ENCODE results near the gene TUNAR. TPM values are rescaled to one million over a fixed set of nuclear protein-coding genes. Genes with fewer than 3 reads are reported as not detected.

TUNAR gene
- total RNA-seq, 1 experiment from 2014 or later, result not detected

GRCh38 chr14:95918466-95918865, 41.8 kb downstream of the TUNAR start:
- Histone ChIP-seq H3K4me3 (no peak overlapping the region), H3K4me1 (no peaks in the 10 kb centered on the region), H3K36me3 (no peaks in the 10 kb centered on the region), H3K27ac (no peak overlapping the region), H3K27me3 (0 out of 2 replicates have a peak, but pooled peaks cover 2% of the 10 kb centered on the region), H3K9me3 (replicated peaks) (no peaks in the 10 kb centered on the region)
- DNase-seq, result no peak

DNA sequence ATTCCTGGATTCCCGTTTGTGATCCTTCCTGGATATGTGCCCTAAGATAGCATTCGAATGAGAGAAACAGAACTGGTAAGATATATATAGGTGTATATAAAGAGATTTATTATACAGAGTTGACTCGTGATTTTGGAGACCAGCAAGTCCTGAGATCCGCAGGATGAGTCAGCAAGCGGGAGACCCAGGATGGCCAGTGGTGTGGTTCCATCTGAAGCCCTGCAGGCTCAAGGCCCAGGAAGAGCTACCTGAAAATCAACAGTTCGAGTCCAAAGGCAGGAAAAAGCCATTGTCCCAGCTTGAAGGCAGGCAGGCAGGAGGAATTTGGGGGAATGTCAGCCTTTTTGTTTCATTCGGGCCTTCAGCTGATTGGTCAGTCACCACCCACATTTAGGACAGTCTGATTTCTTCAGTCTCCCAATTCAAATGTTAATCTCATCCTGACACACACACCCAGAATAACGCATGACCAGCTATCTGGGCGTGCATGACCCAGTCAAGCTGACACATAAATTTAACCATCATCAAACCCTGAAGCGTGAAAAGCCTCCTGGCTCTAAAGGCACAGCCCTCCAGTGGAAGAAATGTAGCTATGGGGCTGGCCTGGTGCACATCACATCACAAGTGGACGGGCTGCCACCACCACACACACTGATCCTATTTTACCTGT, 44.3 kb downstream of the TUNAR start:
- Histone ChIP-seq H3K27me3 (no peaks in the 10 kb centered on the region), H3K36me3 (no peaks in the 10 kb centered on the region), H3K9me3 (replicated peaks) (no peaks in the 10 kb centered on the region)

GRCh38 chr14:95922080-95922479, 45.4 kb downstream of the TUNAR start:
- DNase-seq, result no peak
- no peaks in the 10 kb centered on the region for H3K27me3 ChIP-seq
- H3K27ac ChIP-seq, result no peak overlapping the region
- no peak overlapping the region for H3K4me3 ChIP-seq
- no peaks in the 10 kb centered on the region for H3K36me3 ChIP-seq
- no peaks in the 10 kb centered on the region for H3K4me1 ChIP-seq
- no peaks in the 10 kb centered on the region for H3K9me3 ChIP-seq (replicated peaks)

More for the DNA sequence above, 44.3 kb downstream of the TUNAR start:
- Histone ChIP-seq H3K4me3 (no peak overlapping the region), H3K4me1 (no peaks in the 10 kb centered on the region), H3K27ac (no peak overlapping the region)
- DNase-seq, result no peak

- H3K27ac ChIP-seq, result no peak overlapping the region
- H3K27me3 ChIP-seq, result no peaks in the 10 kb centered on the region
- H3K36me3 ChIP-seq, result no peaks in the 10 kb centered on the region
- H3K4me1 ChIP-seq, result no peaks in the 10 kb centered on the region
- H3K9me3 ChIP-seq (replicated peaks), result no peaks in the 10 kb centered on the region
- no peak overlapping the region for H3K4me3 ChIP-seq
- DNase-seq, result no peak
These were observed 52.1 kb downstream of the TUNAR start for GRCh38 chr14:95928751-95929150.

DNA sequence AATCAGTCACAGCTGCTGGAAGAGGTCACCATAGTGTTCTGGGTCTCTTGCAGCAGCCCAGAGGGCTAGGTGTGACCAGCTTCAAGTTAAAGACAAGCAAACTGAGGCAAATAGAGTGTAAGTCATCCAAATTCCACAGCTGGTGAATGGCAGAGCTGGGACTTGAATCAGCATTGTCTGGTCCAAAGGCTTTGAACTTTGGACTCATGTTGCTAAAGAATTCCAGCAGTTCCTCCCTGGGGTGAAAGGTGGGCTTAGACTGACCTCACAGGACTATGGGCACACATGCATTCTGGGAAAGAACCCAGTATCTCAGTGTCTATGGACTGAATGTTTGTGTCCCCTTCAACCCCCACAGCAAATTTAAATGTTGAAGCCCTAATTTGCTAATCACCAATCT, 54.8 kb downstream of the TUNAR start:
- no peak overlapping the region for H3K27ac ChIP-seq
- H3K27me3 ChIP-seq, result no peaks in the 10 kb centered on the region
- no peak overlapping the region for H3K4me3 ChIP-seq
- no peak for DNase-seq
- H3K4me1 ChIP-seq, result no peaks in the 10 kb centered on the region
- no peaks in the 10 kb centered on the region for H3K36me3 ChIP-seq
- no peaks in the 10 kb centered on the region for H3K9me3 ChIP-seq (replicated peaks)

GRCh38 chr14:95935228-95935822, 58.7 kb downstream of the TUNAR start:
- Histone ChIP-seq H3K27me3 (no peaks in the 10 kb centered on the region), H3K4me3 (no peak overlapping the region), H3K4me1 (no peaks in the 10 kb centered on the region), H3K27ac (no peak overlapping the region), H3K36me3 (no peaks in the 10 kb centered on the region), H3K9me3 (replicated peaks) (no peaks in the 10 kb centered on the region)
- peak; percentile 17 to 54 for DNase-seq

DNA sequence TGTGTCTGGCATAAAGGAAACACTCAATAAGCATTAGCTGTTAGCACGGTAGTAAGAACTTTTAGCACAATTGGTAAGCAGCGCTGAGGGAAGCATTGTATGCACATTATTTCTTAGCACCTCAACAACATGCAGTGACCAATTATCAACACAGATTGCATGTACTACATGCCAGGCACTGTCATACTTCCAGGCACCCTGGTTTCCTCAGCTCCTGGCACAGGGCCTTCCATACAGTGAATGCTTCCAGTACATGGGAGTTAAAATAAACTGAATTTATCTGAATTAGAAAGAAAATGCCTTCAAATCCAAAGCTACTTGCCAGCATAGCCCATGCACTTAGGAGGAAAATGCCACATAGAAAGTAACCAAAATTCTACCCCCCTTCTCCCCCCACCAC, 59.4 kb downstream of the TUNAR start:
- H3K36me3 ChIP-seq, result no peaks in the 10 kb centered on the region

GRCh38 chr14:95939335-95939734, 62.7 kb downstream of the TUNAR start:
- Histone ChIP-seq H3K4me3 (no peak overlapping the region), H3K27ac (no peak overlapping the region), H3K27me3 (no peaks in the 10 kb centered on the region), H3K4me1 (no peaks in the 10 kb centered on the region), H3K36me3 (no peaks in the 10 kb centered on the region), H3K9me3 (replicated peaks) (no peaks in the 10 kb centered on the region)
- DNase-seq, result no peak

More for the DNA sequence above, 59.4 kb downstream of the TUNAR start:
- no peak for DNase-seq
- Histone ChIP-seq H3K27ac (no peak overlapping the region), H3K4me3 (no peak overlapping the region), H3K9me3 (replicated peaks) (no peaks in the 10 kb centered on the region), H3K4me1 (no peaks in the 10 kb centered on the region), H3K27me3 (no peaks in the 10 kb centered on the region)

DNA sequence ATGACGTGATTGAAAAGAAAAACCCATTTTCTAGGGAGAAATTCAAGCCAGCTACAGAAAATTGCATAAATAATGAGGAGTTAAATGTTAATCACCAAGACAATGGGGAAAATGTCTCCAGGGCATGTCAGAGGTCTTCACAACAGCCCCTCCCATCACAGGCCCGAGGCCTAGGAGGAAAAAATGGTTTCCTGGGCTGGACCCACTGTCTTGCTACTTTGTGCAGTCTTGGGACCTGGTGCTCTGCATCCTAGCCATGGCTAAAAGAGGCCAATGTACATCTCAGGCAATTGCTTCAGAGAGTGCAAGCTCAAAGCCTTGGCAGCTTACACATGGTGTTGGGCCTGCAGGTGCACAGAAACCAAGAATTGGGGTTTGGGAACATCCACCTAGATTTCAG, 65.3 kb downstream of the TUNAR start:
- Histone ChIP-seq H3K36me3 (no peaks in the 10 kb centered on the region), H3K27ac (no peak overlapping the region), H3K9me3 (replicated peaks) (no peaks in the 10 kb centered on the region), H3K4me3 (no peak overlapping the region), H3K4me1 (no peaks in the 10 kb centered on the region), H3K27me3 (no peaks in the 10 kb centered on the region)
- no peak for DNase-seq

DNA sequence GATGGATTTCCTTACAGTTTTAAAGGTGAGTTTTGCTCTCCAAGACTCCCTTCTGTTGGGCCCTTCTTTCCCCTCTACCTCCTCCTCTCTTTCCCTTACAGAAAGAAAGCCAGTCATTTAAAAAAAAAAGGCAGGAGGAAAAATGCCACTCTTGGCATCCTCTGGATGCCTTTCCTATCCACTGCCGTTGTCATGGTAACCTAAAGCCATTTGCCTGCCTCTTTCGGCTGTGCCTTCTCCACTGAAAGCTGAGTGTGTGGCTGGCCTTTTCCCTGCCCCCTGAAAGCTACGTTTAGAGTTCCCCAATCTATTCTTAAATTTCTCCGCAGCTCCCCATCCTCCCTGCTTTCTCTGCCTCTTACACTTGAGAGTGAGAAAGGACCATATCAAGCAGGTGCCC, 67.1 kb downstream of the TUNAR start:
- no peaks in the 10 kb centered on the region for H3K27me3 ChIP-seq
- no peak overlapping the region for H3K4me3 ChIP-seq
- H3K9me3 ChIP-seq (replicated peaks), result no peaks in the 10 kb centered on the region
- H3K36me3 ChIP-seq, result no peaks in the 10 kb centered on the region
- H3K27ac ChIP-seq, result no peak overlapping the region
- H3K4me1 ChIP-seq, result no peaks in the 10 kb centered on the region
- DNase-seq, result no peak

DNA sequence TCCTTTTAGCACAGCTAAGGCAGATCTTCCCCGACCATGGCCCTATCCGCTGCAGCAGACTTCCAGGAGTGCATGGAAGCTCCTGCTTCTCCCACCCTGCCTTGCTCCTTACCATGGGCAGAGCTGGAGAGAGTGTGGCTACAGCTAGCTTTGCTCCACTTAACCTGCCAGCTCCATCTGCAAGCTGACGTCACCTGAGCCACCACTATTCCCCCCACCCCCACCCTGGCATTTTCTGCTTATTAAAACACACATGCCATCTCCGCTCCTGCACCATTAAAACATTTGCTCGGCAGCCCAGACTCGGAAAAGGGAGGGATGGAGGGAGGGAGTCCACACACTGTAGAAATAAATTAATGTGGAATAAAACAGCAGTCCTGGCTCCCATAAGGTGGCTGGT, 67.8 kb downstream of the TUNAR start:
- H3K4me1 ChIP-seq, result no peaks in the 10 kb centered on the region
- no peak overlapping the region for H3K4me3 ChIP-seq
- H3K9me3 ChIP-seq (replicated peaks), result no peaks in the 10 kb centered on the region
- no peak for DNase-seq
- H3K36me3 ChIP-seq, result no peaks in the 10 kb centered on the region
- H3K27ac ChIP-seq, result no peak overlapping the region
- H3K27me3 ChIP-seq, result no peaks in the 10 kb centered on the region

- Histone ChIP-seq H3K4me3 (no peak overlapping the region), H3K9me3 (replicated peaks) (no peaks in the 10 kb centered on the region), H3K36me3 (no peaks in the 10 kb centered on the region), H3K27ac (no peak overlapping the region), H3K4me1 (no peaks in the 10 kb centered on the region), H3K27me3 (peaks cover 4% of the 10 kb centered on the region; the same call in 1 of the 2 replicates)
- no peak for DNase-seq
These were observed 70.2 kb downstream of the TUNAR start for GRCh38 chr14:95946867-95947266.

- H3K4me3 ChIP-seq, result no peak overlapping the region
- no peaks in the 10 kb centered on the region for H3K4me1 ChIP-seq
- no peak overlapping the region for H3K27ac ChIP-seq
- no peaks in the 10 kb centered on the region for H3K9me3 ChIP-seq (replicated peaks)
- peaks cover 4% of the 10 kb centered on the region; the same call in 1 of the 2 replicates for H3K27me3 ChIP-seq
- no peak for DNase-seq
- H3K36me3 ChIP-seq, result no peaks in the 10 kb centered on the region
These were observed 71.9 kb downstream of the TUNAR start for GRCh38 chr14:95948558-95948981.

- no peak for DNase-seq
- no peaks in the 10 kb centered on the region for H3K9me3 ChIP-seq (replicated peaks)
- H3K36me3 ChIP-seq, result no peaks in the 10 kb centered on the region
- peaks cover 4% of the 10 kb centered on the region; the same call in 1 of the 2 replicates for H3K27me3 ChIP-seq
- H3K4me3 ChIP-seq, result no peak overlapping the region
- H3K4me1 ChIP-seq, result no peaks in the 10 kb centered on the region
- H3K27ac ChIP-seq, result no peak overlapping the region
These were observed 74.7 kb downstream of the TUNAR start for GRCh38 chr14:95951359-95951758.

GRCh38 chr14:95953111-95953724, 76.6 kb downstream of the TUNAR start:
- peak in 1 of 2 experiments; percentile 47 for DNase-seq
- H3K27ac ChIP-seq, result no peak overlapping the region
- H3K27me3 ChIP-seq, result peaks cover 4% of the 10 kb centered on the region; the same call in 1 of the 2 replicates
- no peaks in the 10 kb centered on the region for H3K36me3 ChIP-seq
- H3K4me1 ChIP-seq, result no peaks in the 10 kb centered on the region
- no peak overlapping the region for H3K4me3 ChIP-seq
- H3K9me3 ChIP-seq (replicated peaks), result no peaks in the 10 kb centered on the region
